Bronchial smooth muscle cell (primary cell): Measurements from ENCODE around the gene FLT3. TPM values are rescaled to one million over a fixed set of nuclear protein-coding genes. Genes with fewer than 3 reads are reported as not detected.

Source experiments
- total RNA-seq: library from RNA; depleted of rRNA; stranded (reverse); fragments of >200 nt; gene quantifications from 2 replicates; pipeline ENCODE4 v1.2.1, GENCODE V29; 2014

The FLT3 gene
- total RNA-seq = not detected in 2 replicates

GRCh38 chr13:28100150-28101121 lies at the start of gene FLT3:
Gene FLT3 (minus strand): TSS chr13:28100576. CDS start chr13:28100510, 66 bp downstream.

DNA sequence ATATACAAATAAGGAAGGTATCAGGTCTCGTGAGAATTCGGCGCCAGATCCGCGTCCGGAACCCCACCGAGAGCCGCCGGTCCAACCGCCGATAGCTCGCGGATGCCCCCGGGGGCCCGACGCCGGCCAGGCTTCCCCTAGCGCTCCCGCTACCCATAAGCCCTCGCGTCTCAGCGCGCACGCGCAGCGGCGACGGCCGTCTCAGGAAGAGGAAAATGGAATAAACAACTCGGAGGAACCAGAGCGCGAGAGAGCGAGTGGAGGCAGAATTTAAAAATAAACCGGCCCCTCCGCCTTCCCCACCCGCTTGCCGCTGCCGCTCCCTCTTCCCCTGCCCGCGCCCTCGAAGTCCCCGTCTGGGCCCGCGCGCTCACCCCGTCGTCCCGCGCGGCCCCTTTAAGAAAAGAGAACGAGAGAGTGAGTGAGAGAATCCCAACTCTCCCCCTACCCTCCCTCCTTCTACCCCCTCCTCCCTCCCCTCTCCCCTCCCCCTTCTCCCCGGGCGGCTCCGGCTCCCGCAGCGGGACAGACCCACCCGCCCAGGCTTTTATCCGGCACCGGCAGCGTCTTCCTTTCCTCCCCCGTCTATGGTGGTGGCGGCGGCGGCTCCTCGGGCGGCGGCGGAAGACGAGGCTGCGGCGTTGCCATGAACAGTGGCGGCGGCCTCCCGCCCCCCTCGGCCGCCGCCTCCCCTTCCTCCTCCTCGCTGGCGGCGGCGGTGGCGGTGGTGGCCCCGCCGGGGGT lies 37.8 kb upstream of the FLT3 start, which contains the start of gene PAN3:
TSS of gene PAN3 (plus strand) at position 534 of the 744 bp plus-strand sequence. CDS start at position 647, 113 bp downstream.

DNA sequence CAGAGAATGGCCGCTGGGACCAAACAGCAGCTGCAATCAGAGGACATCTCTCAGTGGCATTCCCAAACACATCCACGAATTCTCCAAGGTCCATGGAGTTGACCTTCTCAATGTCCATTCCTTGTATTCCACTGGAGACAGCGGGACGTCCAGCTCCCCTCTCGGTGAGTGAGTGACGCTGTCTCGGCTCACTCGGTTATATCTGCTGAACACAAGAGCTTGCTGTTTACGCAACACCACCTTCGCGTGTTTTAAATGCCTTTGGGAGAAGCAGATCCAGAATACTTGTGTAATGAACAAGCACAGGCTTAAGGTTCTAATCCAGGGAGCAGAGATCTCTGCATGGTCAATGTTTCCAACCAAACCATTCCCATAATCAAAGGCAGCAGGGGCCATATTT lies 111.9 kb downstream of the FLT3 start, which contains the start of gene URAD:
TSS of gene URAD (minus strand) at position 174 of the 400 bp plus-strand sequence. CDS start at position 118, 56 bp downstream.

DNA sequence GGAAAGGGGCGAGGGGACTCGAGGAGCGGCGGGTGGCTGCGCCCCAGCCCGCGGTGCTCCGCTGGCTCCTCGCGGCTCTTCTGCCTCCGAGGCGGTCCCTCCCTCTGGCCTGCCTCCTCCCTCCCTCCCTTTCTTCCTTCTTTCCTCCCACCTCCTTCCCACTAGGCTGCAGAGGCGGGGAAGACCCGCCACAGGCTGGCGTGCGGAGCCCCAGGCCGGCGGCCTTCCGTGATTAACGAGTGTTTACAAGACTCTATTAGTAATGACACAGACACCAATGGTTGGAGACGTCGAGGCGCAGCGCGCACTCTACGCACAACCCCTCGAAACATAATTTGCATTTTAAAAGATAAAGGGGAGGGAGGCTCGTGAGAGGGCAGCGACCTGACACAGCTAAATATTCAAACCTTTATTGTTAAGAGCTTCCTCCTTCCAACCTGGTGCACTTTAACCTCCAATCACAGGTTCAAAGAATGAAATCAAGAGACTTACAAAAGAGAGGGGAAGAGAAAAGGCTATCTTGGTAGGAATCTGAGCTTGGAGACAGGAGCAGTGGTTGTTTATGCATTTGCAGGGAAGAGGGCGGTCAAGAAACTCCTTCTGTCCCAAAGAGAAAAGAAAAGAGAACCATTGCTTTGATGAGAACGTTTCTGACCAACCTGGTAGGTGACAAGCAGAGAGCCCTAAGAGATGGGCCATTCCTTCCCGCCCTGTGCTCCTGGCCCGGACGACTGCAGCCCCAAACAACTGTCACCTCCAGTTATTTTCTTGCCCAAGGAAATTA lies 131.1 kb downstream of the FLT3 start, which contains the start of gene CDX2:
TSS of gene CDX2 (minus strand) at position 234 of the 784 bp plus-strand sequence. CDS start 309 bp downstream, outside the sequence.

Other genes with a start within 250 kb of the FLT3 start
- gene PDX1, start 180.6 kb downstream of the FLT3 start, total RNA-seq = not detected in 2 replicates
- not detected in 2 replicates for gene CDX2, start 131.3 kb downstream of the FLT3 start, total RNA-seq
- gene URAD, start 111.9 kb downstream of the FLT3 start, total RNA-seq = not detected in 2 replicates
- gene PAN3, start 38.0 kb upstream of the FLT3 start, total RNA-seq = 8.2 and 10.1 TPM in 2 replicates